ENCODE data around the gene ATP11B.

Gene ATP11B

GRCh38 chr3:182792901-182793662 is at the start of gene ATP11B:
Gene ATP11B, plus strand, starts transcription at chr3:182793504. Its CDS starts 256 bp downstream, at chr3:182793760.
- peak; percentile 55 to 70 (median 65) for DNase-seq (ENCODE audit: low read depth in 2 of 3, low spot score in 2 of 3)

DNA sequence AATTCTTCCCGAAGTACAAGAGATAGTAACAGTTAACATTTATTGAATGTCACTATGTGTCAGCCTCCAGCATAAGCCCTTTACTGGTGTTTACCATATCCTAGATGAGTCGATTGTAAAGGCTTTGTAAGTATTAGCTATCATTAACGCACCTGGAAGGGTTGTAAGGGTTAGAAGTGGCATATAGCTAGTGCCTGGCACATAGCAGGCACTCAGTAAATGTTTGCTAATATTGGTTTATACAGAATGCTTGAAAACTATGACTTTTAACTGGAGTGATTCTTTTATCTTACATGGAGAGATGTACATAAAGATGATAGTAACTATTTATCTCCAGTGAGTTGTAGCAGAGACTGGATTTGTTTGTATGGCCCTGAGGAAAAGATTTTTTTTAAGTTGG is 46.3 kb upstream of the ATP11B start:
- no peak for DNase-seq (ENCODE audit: low read depth in 2 of 3, low spot score in 2 of 3)

- no peak for DNase-seq (ENCODE audit: low read depth in 2 of 3, low spot score in 2 of 3)
Observed at GRCh38 chr3:182755308-182755707, 38.0 kb upstream of the ATP11B start.

GRCh38 chr3:182755712-182756111 is 37.6 kb upstream of the ATP11B start:
- no peak for DNase-seq (ENCODE audit: low read depth in 2 of 3, low spot score in 2 of 3)

GRCh38 chr3:182760576-182761164 is 32.6 kb upstream of the ATP11B start:
- DNase-seq (ENCODE audit: low read depth in 2 of 3, low spot score in 2 of 3): no peak

DNA sequence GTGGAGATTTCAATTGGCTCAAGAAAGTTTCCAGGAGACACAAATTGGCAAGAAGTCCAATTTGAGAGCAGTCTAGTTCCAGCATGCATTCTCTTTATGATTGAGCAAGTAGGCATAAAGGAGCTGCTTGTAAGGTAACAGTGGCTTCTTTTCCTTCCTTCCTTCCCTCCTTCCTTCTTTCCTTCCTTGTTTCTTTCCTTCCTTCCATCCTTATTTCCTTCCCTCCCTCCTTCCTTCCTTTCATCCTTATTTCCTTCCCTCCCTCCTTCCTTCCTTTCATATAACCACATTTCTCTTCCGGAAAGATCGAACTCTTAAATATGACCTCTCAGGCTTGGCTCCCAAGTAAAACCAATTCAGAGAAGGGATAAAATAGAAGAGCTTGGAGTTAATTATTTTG is 29.4 kb upstream of the ATP11B start:
- no peak for DNase-seq (ENCODE audit: low read depth in 2 of 3, low spot score in 2 of 3)

DNA sequence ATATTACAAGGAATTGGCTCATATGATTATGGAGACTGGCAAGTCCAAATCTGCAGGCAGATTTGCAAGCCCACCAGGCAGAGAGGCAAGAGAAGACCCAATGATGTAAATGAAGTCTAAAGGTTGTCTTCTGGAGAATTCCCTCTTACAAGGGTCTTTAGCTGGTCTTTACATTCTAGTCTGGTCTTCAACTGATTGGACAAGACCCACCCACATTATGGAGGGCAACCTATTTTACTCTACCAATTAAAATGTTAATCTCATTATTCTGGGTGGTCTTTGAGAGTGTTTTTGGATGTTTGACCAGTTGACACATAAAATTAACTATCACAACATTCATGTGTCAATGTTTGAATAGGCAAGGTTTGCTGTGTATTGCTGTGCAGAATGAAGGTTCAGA is 28.0 kb upstream of the ATP11B start:
- DNase-seq (ENCODE audit: low read depth in 2 of 3, low spot score in 2 of 3): no peak

- DNase-seq (ENCODE audit: low read depth in 2 of 3, low spot score in 2 of 3): no peak
Observed at GRCh38 chr3:182766099-182766498, 27.2 kb upstream of the ATP11B start.

DNA sequence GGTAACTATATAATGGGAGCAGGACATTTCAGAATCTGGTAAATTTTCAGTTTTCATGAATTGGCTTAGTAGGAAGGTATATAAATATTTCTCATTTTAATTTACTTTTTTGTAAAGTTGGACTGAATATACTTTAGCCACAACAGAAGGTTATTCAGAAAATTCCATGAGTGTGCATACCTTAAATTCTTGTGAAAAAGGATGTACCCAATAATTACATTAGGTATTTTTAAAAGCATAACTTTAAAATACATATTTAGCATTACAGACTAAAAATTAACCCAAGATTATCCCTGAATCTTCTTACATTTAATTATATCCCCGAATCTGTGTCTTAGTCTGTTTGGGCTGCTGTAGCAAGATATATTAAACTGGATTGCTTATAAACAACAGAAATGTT is 24.9 kb upstream of the ATP11B start:
- no peak for DNase-seq (ENCODE audit: low read depth in 2 of 3, low spot score in 2 of 3)

DNA sequence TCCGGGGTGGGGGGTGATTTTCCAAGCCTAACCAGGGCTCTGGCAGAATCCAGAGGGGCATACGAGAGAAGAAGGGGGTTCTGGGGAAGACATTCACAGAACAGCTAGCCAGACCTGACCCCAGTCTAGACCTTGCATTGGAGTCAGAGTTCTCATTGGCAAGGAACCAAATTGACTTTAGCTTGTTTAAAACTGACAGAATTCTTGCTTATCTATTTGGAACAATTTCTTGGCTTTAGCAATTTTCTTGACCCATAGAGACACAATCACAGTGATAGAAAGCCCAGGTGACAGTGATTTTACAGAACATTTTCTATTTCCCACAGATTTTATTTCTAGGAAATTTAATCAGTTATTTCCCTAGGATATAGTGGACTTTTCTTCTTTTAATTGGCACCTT is 23.6 kb upstream of the ATP11B start:
- DNase-seq (ENCODE audit: low read depth in 2 of 3, low spot score in 2 of 3): no peak

- DNase-seq (ENCODE audit: low read depth in 2 of 3, low spot score in 2 of 3): no peak
Observed at GRCh38 chr3:182782149-182782548, 11.2 kb upstream of the ATP11B start.

DNA sequence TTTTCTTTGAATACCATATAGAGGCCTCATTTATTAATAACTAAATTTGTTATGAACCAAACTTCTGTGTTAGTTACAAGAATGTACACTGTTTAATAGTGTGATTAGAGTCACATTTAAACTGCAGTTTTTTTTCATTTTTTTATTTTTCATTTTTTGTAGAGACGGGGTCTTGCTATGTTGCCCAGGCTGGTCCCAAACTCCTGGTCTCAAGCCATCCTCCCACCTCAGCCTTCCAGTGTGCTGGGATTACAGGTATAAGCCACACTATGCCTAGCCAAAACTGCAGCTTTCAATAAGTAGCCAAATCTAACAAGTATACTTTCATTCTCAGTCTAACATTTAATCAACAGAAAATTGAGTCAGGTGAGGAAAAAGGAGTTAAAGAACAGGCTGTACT is 10.2 kb upstream of the ATP11B start:
- no peak for DNase-seq (ENCODE audit: low read depth in 2 of 3, low spot score in 2 of 3)

DNA sequence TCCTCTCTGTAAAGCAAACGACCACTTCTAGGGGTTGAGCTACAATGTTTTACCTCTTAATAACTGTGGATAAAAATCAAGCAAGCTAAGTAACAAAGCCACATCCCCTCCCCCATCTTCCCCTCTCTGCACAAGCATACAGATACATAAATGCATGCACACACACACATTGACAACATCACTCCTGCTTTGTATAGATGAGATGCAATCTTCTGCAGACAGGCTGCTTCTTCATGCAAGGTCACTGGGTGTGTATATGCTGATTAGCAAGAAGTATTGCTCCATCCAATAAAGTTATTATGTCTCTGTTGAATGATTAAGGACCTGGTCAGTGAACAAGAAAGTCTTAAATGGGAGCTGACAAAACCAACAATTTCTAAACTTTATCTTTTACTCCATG is 8.8 kb upstream of the ATP11B start:
- DNase-seq (ENCODE audit: low read depth in 2 of 3, low spot score in 2 of 3): no peak

- DNase-seq (ENCODE audit: low read depth in 2 of 3, low spot score in 2 of 3): no peak
Observed at GRCh38 chr3:182785142-182785541, 8.2 kb upstream of the ATP11B start.

DNA sequence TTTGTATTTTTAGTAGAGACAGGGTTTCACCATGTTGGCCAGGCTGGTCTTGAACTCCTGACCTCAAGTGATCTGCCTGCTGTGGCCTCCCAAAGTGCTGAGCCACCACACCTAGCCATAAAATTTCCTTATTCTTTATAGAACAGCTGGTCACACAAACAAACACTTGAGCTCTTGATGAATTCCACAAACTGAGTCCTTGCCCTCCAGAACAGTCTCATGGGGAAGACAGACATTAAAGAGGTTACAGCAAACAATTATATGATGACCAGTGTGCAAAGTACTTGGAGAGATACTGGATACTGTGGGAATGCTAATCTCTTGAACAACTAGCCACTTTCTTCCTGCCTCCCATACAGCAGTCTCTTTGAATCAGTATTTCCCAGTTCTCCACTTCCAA is 7.5 kb upstream of the ATP11B start:
- DNase-seq (ENCODE audit: low read depth in 2 of 3, low spot score in 2 of 3): no peak

DNA sequence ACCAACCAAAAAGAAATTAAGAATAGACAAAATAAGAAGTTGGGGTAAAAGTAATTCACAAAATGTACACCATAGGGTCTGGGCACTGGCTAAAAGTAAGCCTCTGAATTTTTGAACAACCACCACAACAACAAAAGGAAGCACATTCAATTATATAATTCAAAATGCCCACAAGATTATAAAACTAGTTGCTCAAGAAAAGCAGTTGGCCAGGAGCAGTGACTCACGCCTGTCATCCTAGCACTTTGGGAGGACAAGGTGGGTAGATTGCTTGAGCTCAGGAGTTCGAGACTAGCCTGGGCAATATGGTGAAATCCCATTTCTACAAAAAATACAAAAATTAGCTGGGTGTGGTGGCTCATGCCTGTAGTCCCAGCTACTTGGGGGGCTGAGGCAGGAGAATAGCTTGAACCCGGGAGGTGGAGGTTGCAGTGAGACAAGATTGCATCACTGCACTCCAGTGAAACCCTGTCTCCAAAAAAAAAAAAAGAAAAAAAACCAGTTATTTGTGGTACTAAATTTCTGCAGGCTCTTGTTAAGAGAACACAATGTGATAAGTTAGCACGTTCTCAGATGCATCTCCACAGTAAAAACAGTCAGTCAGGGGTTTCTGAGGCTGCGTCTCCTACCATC is 6.6 kb upstream of the ATP11B start:
- no peak for DNase-seq (ENCODE audit: low read depth in 2 of 3, low spot score in 2 of 3)

DNA sequence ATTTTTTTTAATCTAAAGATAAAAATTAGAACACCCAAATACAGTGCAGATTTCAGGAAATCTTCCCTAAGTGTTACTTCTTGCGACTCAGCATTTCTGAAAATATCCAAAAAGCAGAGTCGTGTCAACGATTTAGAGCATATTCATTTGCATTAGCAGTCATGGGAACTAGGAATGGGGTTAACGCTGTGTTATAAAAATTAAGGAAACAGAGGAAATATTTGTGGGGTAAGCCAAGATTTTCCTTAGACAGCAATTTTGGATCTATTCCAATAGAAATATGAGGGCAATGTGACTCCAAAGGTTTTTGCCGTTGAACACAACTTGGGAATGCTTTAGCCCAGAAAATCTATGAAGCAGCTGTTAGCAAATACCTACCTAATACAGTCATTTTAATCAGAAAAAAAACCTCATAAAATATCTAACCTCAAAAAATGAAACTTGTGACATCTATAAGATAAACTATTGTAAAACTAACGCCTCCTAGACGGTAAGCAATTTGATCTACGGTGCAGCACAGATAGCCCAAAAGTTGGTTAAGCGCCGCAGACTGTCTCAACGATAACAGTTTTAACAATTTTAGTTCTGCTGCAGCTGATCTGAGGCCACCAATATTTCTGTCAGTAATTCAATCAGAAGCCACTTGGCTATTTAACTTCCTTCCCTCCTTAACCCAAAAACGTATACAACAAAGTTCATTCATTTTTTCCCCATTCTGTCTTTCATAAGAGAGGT is 5.8 kb upstream of the ATP11B start:
- DNase-seq (ENCODE audit: low read depth in 2 of 3, low spot score in 2 of 3): no peak

- no peak for DNase-seq (ENCODE audit: low read depth in 2 of 3, low spot score in 2 of 3)
Observed at GRCh38 chr3:182789371-182789770, 3.9 kb upstream of the ATP11B start.

DNA sequence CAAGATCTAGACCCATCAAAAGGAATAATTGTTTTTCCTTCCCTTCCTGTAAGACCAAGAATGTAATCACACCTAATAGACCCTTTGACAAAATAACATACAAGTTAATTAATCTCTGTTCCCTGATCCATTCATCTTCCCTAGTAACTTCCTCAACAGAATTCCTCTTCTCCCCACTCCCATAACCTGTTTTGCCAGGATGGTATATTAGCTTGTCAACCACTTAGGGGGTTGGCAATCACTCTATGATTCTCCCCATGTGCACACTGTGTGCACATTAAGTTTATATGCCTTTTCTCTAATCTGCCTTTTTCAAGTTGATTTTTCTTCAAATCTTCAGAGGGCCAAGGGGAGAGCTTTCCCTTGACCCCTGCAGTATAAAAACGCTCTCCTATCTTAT is 2.7 kb upstream of the ATP11B start:
- DNase-seq (ENCODE audit: low read depth in 2 of 3, low spot score in 2 of 3): no peak

DNA sequence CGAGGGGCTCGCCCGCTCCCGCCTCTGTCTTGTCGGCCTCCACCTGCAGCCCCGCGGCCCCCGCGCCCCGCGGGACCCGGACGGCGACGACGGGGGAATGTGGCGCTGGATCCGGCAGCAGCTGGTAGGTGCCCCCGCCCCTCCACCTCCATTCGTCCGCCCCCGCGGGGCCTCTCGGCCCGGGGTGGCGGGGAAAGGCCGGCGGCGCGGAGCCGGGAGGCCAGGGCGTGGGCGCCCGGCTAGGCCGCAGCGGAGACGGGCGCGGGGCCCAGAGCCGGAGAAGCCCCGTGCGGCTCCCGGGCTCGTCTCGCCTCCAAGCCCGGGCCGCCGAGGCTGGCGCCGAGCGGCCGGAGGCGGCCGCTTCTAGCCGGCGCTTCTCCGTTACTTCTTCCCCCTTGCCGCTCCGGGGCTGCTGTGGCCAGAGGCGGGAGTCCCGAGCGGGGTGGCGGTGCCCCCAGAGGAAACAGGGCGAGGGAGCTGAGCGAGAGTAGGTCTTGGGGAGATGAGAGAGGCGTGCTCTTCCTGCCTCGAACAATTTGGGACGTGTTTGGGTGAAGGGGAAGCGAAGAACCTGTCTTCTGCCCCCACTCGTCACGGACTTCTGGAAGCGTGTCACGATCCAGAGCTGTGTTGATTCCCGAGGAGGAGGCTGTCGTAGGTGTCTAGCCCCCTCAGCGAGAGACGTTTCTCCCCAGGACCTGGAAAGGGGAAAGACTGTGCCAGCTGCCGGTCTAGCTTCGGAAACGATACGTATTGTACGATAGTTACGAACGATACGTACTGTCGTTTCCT is 555 bp downstream of the ATP11B start:
- DNase-seq (ENCODE audit: low read depth in 2 of 3, low spot score in 2 of 3): peak in 2 of 3 experiments; percentile 14 to 34

Measured in activated CD8-positive, alpha-beta memory T cell treated with anti-CD3 and anti-CD28 coated beads for 48 hours (primary cell).